GM15510 (cell line): Measurements from ENCODE around the gene CEP350.

ENCODE experiments used
- POLR2A ChIP-seq: IDR thresholded peaks from 3 replicates; pipeline ENCODE4 v1.6.1; 2011; ENCODE audit warnings: borderline replicate concordance; ENCODE audit not compliant: insufficient read length; ENCODE audit errors: extremely low read depth

Gene CEP350

DNA sequence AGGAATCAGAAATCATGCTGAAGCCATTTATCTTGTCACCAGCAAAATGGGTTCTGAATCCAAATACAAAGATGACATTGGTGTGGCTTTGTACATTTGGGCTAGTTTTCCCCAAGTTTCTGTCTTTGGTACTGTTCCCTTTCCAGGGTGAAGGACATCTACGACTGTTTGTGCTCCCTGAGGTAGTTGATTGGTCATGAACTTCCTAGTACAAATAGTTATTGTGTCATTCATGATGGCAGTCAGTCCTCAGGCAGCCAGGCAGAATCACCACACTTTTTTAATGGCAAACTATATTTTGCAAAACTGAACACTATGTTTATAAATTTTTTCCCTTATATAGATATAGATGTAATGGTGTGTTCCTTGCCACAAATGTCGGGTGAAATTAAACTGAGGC lies 46.0 kb downstream of the CEP350 start:
- TF ChIP-seq POLR2A: no peak

DNA sequence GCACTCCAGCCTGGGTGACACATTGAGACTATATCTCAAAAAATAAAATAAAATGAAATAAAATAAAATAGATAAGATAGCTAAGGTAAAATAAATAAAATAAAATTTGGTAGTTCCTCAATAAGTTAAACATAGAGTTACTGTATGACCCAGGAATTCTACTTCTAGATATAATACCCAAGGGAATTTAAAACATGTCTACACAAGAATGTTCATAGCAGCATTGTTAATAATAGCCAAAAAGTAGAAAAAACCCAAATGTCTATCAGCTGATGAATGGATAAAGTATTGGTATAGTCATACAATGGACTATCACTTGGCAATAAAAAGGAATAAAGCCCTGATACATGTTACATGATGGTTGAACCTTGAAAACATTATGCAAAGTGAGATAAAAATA lies 47.8 kb downstream of the CEP350 start:
- no peak for TF ChIP-seq POLR2A

DNA sequence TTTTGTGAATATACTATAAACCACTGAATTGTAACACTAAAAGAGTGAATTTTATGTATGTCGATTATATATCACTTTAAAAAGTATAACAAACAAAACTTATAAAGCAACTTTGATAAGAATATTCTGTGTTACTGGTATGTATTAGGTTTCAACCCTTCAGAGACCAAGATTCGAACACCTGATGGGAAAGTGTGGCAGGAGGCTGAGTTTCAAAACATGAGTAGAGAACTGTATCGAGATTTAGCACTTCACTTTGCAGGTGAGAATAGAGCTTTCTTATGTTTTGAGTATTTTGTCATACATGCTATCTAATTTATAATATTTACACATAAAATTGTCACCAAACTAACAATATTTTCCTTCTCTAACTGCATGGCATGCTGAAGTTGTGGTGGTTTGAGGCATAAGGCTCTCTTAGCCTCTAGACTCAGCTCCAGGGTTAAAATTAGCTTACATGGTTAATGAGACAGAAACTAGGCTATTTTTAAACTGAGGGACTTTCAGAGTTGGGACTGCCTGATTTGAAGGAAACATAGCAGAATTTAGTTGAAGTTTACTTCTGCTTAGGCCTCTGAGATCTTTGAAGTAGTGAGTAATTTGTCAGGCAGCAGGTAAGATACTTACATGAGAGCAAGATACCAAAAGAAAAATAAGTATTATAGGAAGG lies 48.6 kb downstream of the CEP350 start:
- TF ChIP-seq POLR2A: no peak

DNA sequence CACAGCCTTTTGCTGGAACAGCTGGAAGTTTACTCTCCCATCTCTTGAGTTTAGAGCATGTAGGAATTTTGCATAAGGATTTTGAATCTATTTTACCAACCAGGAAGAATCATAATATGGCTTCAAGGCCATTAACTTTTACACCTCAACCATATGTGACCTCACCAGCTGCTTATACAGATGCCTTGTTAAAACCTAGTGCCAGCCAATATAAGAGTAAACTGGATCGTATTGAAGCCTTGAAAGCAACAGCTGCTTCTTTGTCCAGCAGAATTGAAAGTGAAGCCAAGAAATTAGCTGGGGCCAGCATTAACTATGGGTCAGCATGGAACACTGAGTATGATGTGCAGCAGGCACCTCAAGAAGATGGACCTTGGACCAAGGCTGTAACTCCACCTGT lies 65.4 kb downstream of the CEP350 start:
- no peak for TF ChIP-seq POLR2A

DNA sequence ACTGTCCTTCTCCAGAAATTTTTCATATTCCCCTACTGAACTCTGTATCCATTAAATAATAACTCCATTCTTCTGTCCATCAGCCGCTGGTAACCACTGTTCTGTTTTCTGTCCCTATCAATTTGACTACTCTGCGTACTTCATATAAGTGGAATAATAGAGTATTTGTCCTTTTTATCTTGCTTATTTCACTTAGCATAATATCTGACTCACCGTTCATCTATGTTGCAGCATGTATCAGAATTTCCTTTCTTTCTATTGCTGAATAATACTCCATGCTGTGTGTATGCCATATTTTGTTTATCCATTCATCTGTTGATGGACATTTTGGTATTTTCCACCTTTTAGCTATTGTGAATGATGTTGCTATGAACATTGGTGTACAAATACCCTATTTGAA lies 71.9 kb downstream of the CEP350 start:
- no peak for TF ChIP-seq POLR2A

DNA sequence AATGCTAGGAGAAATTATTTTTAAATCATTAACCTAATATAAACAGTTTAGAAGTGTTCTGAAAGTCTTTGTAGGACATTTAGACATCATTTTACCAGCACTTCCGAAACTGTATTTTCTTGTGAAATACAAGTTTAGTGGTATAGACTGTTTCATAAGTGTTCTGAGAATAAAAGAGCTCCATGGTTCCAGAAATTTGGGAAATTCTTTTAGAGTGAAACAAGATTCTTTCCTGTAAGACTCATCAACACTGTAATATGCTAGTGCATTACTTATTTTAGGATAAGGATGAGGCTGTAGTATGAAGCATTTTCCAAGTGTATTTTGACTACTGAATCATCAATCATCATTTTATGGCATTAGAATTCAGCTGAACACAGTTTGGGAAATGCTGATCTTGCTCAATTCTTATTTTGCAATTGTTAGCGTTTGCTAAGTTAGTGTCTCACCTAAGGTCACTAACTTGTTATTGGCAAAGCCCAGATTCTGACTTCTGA lies 73.4 kb downstream of the CEP350 start:
- no peak for TF ChIP-seq POLR2A

DNA sequence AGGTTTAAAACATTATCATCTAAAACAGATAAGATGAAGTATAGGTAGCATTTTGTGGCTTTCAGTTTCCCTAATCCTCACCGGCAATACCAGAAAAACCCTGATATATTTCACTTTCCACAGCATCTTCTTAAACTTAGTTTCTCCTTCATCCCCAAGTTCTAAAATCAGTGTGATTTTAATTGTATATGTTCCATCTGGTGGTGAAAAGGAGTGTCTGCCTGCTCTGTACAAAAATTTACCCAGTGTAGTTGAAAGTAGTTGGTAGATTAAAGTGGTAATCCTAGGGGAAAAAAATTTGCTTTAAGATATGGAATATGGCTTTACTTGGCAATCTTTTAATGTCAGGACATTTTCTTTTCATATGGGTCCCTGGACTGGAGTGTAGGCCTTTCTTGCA lies 74.3 kb downstream of the CEP350 start:
- TF ChIP-seq POLR2A: no peak

DNA sequence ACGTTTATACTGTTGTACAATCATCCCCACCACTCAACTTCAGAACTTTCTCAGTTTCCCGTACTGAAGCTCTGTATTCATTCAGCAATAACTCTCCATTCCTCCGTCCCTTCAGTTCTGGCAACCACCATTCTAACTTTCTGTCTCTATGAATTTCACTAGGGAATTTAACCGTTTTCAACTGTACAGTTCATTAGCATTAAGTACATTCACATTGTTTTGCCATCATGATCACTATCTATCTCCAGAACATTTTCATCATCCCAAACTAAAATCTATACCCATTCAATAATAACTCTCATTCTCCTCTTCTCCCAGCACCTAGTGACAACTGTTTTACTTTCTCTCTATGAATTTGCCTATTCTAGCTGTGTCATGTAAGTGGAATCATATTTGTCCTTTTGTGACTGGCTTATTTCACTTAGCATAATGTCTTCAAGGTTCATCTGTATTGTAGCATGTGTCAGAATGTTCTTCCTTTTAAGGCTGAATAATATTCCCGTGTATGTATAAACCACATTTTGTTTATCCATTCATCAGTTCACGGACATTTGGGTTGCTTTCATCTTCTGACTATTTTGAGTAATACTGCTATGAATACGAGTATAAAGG lies 75.0 kb downstream of the CEP350 start:
- no peak for TF ChIP-seq POLR2A

DNA sequence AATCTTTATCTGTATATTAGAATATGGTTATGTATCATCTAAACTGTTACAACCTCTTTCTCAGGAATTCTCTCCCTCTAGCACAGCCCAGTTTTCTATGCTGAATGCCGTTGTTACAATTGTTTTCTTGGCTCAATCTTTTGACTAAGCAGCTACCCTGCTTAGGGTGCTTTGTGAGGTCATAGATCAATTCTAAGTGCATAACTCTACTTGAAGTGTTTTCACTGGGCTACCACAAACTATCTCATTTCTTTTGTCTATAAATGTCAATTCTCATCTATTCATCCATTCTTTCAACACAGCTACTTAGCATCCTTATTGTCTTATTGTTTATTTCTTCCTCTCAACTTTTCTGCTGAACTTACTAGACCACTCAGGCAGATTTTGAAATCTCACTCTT lies 77.1 kb downstream of the CEP350 start:
- no peak for TF ChIP-seq POLR2A

DNA sequence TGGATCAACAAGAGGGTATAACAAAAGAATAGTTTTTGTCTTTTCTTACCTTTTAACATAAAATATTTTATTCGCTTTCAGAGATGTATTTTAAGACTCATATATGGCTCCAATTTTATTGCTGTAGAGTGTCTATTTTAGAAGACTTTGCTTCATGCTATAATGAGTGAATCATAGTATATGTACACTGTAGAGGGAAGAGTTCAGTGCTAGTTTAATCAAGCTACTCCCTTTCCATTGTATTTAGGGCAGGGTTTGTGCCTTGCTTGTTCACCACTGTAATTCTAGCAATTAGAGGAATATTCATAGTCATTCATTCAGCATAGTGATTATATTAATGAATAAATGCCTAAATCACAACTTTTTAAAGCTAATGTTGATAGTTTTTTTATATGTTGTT lies 78.8 kb downstream of the CEP350 start:
- no peak for TF ChIP-seq POLR2A

DNA sequence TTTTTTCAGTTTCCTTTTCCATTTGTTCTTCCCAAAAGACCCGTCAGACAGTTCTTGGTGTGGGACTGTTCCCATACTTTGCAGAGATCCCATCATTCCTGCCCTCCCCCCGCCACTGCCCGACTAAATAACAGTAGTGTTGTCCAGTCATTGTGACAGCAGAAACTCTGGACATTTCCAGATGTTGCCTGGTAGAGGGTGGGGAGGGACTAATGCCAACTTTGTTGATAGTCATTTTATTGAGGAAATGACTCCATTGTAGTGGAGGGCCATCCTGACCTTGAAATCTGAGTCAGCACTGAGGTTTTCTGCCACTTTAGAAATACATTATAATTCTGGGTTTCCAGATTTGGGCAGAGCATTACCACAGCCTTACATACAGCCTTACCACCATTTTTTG lies 85.4 kb downstream of the CEP350 start:
- no peak for TF ChIP-seq POLR2A

DNA sequence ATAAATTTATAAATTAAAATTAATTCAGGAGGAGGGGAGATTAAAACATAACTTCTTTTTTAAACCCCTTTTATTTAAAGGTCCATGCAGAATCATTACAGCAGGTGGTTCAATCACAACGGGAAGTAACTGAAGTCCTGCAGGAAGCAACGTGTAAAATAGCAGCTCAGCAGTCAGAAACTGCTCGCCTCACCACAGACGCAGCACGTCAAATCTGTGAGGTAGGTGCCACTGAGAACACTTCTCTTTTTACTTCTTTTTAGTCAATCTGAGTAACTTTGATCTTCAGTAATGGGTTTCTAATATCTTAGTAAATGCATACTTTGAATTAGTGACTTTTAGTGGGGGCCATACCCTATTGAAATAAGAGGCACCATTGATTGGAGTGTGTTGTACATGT lies 87.0 kb downstream of the CEP350 start:
- TF ChIP-seq POLR2A: no peak

DNA sequence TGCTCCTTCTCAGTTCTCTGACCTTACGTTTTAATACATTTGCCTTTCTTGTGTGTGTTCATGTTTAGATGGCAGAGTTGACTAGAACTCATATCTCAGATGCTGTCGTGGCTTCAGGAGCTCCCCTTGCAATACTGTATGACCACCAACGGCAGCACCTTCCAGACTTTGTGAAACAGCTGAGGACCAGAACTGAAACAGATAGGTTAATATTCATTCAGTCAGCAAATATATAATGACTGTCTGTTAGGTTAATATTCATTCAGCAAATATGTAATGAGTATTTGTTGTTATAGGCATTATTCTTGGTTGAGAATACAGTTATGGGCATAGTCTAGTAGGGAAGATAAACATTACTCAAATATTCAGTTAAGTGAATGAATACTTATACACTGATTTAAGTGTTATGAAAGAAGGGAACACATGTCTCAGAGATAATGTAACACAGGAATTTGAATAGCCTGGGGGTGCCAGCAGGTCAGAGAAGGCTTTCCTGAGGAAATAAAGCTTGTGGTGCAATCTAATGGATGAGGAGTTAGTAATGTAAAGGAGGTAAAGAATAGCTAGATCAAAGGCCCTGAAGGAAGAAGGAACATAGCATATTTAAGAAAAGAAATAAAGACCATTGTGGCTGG lies 88.5 kb downstream of the CEP350 start:
- no peak for TF ChIP-seq POLR2A

DNA sequence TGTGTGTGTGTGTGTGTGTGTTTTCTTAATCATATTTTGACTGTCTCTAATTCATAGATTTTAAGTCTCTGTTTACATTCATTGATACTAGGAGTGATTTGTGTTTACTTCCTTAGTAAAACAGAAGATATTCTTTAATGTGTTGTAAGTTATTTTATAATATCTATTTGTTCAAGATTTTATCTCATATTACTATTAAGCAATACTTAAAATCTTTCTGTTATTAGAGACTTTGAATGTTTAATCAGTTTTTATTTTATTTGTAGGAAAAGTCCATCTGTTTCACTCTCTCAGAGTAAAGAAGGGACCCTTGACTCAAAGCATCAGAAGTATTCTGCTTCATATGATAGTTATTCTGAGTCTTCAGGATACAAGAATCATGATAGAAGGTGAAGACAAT lies 89.2 kb downstream of the CEP350 start:
- TF ChIP-seq POLR2A: no peak

DNA sequence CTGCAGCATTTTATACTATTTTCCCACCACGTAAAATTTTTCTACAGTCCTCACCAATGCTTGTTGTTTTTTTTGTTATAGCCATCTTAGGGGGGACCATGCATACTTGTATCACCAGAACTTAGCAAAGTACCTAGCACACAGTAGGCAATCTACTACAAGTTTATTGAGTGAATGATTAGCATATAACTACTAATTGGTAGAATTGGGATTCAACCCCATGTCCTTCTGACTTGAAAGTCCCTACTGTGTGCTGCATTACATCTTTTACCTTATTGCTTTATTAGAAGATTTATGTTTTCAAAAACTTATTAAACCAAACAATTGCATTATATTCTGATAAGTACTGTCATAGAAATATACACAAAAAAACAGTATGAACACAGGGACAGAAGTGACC lies 92.1 kb downstream of the CEP350 start:
- no peak for TF ChIP-seq POLR2A

DNA sequence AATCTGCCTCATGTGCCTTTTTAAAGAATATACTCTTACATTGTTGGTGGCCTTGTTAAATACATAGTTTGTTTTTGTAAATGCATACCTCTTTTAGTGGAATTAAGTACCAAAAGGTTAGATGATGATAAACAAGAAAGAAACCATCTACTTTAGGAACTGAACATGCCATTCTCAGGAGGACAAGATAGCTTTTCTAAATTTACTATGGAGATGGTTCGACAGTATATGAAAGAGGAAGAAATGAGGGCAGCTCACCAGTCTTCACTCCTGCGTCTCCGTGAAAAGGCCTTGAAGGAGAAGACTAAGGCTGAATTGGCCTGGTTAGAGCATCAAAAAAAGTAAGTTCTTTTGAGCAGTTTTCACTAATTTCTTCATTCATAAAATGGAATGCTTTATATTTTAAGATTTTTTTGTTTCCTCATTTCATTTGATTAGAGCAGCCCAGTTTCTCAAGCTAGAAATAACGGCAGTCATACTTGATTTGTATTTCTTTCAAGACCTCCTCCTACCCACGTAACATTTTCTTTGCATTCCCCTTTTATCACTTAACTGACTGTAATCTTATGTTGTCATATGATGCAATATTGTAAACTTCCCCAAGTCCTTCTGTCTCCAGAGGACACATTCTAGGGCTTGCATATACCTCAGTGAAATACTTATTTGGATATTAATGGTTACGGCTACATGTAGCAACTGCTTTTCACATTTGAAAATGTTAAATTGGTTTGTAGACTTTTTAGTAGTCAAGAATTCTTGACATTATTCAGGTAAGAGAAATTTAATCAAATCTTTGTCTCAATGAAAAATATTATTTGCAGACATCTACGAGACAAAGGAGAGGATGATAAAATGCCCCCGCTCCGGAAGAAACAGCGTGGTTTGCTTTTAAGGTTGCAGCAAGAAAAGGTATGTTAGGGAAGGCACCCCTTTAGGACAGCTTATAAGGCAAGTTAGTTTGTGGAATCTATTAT lies 99.3 kb downstream of the CEP350 start:
- no peak for TF ChIP-seq POLR2A

DNA sequence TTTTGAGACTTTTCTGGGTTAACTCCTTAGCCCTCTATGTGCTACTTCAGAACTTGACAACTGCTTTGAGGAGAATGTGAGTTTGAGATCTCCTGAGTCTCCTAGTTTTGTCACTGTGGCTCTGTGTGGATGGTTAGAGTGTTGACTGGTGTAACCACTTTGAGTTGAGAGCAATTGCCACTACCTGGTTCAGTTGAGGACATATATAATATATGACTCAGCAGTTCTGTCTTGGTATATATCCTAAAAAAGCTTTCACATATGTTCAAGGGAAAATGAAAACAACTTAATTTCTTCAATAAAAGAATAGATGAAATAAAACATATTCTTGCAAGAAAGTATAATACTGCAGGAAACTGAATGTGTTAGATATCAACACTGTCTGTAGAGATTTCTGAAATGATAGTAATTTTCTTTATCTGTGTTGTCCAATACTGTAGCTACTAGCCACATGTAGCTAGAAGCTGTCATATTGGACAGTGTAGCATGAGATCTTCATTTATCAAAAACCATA lies 103.3 kb downstream of the CEP350 start:
- TF ChIP-seq POLR2A: no peak
